Gastroesophageal sphincter (tissue), 4 donors: Measurements from ENCODE around the gene GALC. TPM values are rescaled to one million over a fixed set of nuclear protein-coding genes. Genes with fewer than 3 reads are reported as not detected.

Source experiments
- ATAC-seq: fragments of 150-250 bp; one replicate; pipeline ENCODE4 v1.9.1; 2016; ENCODE audit warnings: mild to moderate bottlenecking, moderate library complexity
- H3K27ac ChIP-seq, 4 donors: fragments of 200-600 bp; sonication (generic) in 3 of 4; 1 replicate in 3 of 4; 2 replicates in 1 of 4; pipeline ENCODE4 v1.5.1; 2016 to 2019
- H3K27me3 ChIP-seq: fragments of 200-600 bp; sonication (generic); one replicate; pipeline ENCODE4 v1.5.1; 2019
- H3K36me3 ChIP-seq, 2 donors: fragments of 200-600 bp; sonication (generic); one replicate each; pipeline ENCODE4 v1.5.1; 2019; ENCODE audit warnings: control low read depth in 1 of 2
- H3K4me1 ChIP-seq, 3 donors: fragments of 200-600 bp; sonication (generic); 1 replicate in 2 of 3; 2 replicates in 1 of 3; pipeline ENCODE4 v1.5.1; 2016 to 2019; ENCODE audit warnings: control low read depth in 2 of 3
- H3K4me3 ChIP-seq, 2 donors: fragments of 200-600 bp; sonication (generic); one replicate each; pipeline ENCODE4 v1.5.1; 2019; ENCODE audit warnings: mild to moderate bottlenecking in 1 of 2, moderate library complexity in 1 of 2
- H3K9me3 ChIP-seq, 3 donors: fragments of 200-600 bp; sonication (generic); one replicate each; pipeline ENCODE4 v1.5.1; 2017 to 2019; ENCODE audit warnings: control low read depth in 2 of 3
- EP300 ChIP-seq: sonication (generic); formaldehyde crosslinking; IDR thresholded peaks from one replicate; pipeline ENCODE4 v1.6.1; 2017; ENCODE audit warnings: antibody characterized with exemption, mild to moderate bottlenecking
- POLR2A ChIP-seq, 2 donors: fragments of 450-650 bp; IDR thresholded peaks; one replicate each; pipeline ENCODE4 v1.6.1; 2017; ENCODE audit warnings: antibody characterized with exemption in 2 of 2, mild to moderate bottlenecking in 2 of 2, moderate library complexity in 1 of 2
- POLR2AphosphoS5 ChIP-seq: sonication (generic); formaldehyde crosslinking; IDR thresholded peaks from one replicate; pipeline ENCODE4 v1.6.1; 2017; ENCODE audit warnings: antibody characterized with exemption
- WGBS, 2 donors: methylation state at CpG; one replicate each; pipeline ENCODE4 v1.1.5; 2018; ENCODE audit warnings: low coverage in 1 of 2; 5-methylcytosine and 5-hydroxymethylcytosine counted together
- total RNA-seq, 4 donors: library from RNA; depleted of rRNA; stranded (reverse); fragments of >200 nt; gene quantifications; one replicate each; pipeline ENCODE4 v1.1.0, GENCODE V29; 2016
- TF ChIP-seq, protein P1 (sequence below), 4 experiments: fragments of 200-600 bp in 2 of 4; fragments of 450-650 bp in 2 of 4; sonication (generic) in 1 of 4; IDR thresholded peaks; one replicate each; pipeline ENCODE4 v1.5.1; 2017 to 2019; ENCODE audit warnings: antibody characterized with exemption in 4 of 4, mild to moderate bottlenecking in 2 of 4, moderate library complexity in 2 of 4

GALC gene
- total RNA-seq, 4 donors from 2014 or later: 13.7 to 19.9 (median 16.6) TPM

DNA sequence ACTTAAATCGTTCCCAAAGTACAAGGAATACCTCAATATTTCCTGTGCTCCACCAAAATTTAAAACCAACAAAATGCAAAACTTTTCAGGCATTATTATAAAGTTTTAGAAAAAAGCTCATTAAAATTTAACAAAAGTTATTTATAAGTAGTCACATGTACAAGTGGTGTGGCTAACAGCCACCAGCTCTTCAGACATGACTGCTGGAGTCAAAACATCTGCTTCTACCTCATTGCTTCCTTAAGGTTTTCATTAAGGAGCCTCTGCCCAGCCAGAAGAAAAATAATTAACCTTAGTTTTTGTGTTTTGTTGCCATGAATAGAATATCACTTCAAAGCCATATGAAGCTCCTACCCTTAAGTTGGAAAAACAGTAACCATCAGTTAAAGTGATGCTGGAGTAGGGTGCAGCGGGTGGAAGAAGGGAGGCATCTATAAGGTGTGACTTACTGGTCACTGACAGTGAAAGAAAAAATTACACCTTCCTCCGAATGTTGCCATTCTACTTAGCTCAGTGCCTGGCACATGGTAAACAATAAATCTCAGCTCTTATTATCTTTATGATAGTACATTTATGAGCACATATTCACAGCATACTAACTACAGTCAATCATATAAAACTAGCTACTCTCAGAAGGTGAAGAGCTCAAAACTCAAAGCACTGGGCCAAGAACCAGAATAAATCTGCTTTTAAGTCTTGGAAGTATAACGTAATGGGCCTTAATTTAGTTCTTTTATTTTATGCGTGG lies 57.7 kb downstream of the GALC start:
- Histone ChIP-seq H3K9me3 (no peaks in the 10 kb centered on the region), H3K36me3 (peaks cover 0 to 58% of the 10 kb centered on the region in 2 donors), H3K27me3 (no peaks in the 10 kb centered on the region), H3K4me3 (no peak overlapping the region), H3K27ac (no peak overlapping the region), H3K4me1 (no peaks in the 10 kb centered on the region)
- 36 to 50% methylated on average over 4 to 5 of the region's 5 CpGs for WGBS, 2 donors
- TF ChIP-seq POLR2AphosphoS5: no peak
- no peak for TF ChIP-seq EP300
- no peak for TF ChIP-seq POLR2A (IDR thresholded peaks at IDR 0.05)
- no peak for ATAC-seq

DNA sequence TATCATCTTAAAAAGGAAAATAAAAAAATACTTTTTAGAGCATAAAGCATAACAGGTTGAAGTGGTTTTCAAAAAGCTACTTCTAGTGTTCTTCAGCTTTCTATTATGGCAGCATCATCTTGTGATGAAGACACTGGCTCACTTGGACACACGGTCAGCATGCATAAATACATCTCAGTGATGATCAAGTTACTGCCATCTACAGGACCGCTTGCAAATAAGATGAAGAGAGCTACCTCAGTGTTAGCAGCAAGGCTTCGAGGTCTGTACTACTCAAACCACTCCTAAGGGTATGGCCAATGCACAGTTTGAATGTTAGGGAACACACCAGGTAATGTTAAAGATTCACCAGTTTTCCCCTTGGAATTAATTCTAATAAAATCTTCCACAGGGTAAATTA lies 58.8 kb downstream of the GALC start:
- ATAC-seq: no peak
- Histone ChIP-seq H3K4me3 (no peak overlapping the region), H3K36me3 (peaks cover 0 to 48% of the 10 kb centered on the region in 2 donors), H3K27ac (no peak overlapping the region), H3K9me3 (no peaks in the 10 kb centered on the region), H3K4me1 (no peaks in the 10 kb centered on the region), H3K27me3 (no peaks in the 10 kb centered on the region)
- TF ChIP-seq, protein P1, sequence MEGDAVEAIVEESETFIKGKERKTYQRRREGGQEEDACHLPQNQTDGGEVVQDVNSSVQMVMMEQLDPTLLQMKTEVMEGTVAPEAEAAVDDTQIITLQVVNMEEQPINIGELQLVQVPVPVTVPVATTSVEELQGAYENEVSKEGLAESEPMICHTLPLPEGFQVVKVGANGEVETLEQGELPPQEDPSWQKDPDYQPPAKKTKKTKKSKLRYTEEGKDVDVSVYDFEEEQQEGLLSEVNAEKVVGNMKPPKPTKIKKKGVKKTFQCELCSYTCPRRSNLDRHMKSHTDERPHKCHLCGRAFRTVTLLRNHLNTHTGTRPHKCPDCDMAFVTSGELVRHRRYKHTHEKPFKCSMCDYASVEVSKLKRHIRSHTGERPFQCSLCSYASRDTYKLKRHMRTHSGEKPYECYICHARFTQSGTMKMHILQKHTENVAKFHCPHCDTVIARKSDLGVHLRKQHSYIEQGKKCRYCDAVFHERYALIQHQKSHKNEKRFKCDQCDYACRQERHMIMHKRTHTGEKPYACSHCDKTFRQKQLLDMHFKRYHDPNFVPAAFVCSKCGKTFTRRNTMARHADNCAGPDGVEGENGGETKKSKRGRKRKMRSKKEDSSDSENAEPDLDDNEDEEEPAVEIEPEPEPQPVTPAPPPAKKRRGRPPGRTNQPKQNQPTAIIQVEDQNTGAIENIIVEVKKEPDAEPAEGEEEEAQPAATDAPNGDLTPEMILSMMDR (IDR thresholded peaks at IDR 0.05): no peak
- TF ChIP-seq POLR2AphosphoS5 (no peak), EP300 (no peak), POLR2A (IDR thresholded peaks at IDR 0.05) (no peak)
- 73 to 77% methylated on average over 3 of the region's 3 CpGs for WGBS, 2 donors

DNA sequence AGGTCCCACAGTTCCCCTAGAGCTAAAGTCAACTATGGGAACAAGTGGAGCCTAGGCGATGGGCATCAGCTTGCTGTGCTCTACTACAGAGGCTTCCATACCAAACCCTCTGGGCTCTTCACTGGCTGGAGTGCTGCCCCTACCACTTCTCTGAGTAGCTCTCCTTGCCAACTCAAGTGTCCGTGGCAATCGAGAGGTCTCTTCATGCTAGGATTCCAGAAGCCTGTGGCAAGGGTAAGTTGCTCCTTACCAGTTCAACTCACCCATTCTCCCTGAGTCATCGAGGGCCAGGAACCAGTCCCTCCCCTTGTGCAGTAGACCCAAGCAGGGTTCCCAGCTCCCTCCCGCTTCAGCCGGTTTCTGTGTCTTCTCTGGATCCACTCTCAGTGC lies 76.1 kb downstream of the GALC start:
- WGBS, 2 donors: 94 to 96% methylated on average over 5 of the region's 6 CpGs
- TF ChIP-seq POLR2AphosphoS5 (no peak), POLR2A (IDR thresholded peaks at IDR 0.05) (no peak), EP300 (no peak)
- TF ChIP-seq, protein P1 (IDR thresholded peaks at IDR 0.05): no peak

DNA sequence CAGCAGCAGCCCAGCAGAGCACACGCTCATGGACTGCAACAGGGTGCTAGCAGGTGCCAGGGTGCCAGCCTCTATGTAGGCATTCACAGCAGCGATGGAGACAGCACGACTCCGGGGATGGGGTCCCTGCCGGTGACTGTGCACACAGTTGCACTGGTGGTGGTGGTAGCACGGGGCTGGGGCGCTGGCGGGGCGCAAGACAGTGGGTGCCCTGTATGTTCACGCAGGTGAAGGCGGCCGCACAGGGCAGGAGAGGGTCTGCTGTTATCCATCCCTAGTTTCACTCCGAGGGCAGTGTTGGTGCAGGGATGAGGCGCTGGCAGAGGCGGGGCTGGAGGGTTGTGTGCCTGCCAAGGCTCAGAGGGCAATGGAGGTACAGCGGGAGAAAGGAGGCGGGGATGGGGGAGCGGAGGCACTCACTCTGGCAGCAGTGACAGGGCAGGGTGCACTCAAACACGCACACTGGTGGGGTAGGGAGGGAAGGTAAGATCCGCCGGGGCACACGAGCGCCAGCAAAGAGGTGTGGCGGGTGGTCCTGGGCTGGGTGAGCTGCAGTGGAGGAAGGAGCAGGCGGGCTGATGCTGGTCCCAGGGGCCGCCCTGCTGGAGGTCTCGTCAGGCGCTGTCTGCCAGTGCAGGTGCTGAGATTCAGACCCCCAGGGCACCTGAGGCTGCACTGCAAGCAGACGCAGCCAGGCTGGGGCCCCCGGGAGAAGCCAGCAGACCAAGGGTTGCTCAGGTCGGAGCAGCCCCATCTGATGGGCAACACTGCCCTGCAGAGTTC lies 76.7 kb downstream of the GALC start:
- Histone ChIP-seq H3K27ac (no peak overlapping the region), H3K9me3 (peaks cover 0 to 14% (median 0%) of the 10 kb centered on the region in 3 donors), H3K4me3 (no peak overlapping the region), H3K4me1 (no peaks in the 10 kb centered on the region), H3K36me3 (no peaks in the 10 kb centered on the region), H3K27me3 (peaks cover 11% of the 10 kb centered on the region)
- ATAC-seq: no peak
- 80 to 87% methylated on average over 7 to 9 of the region's 31 CpGs for WGBS, 2 donors
- TF ChIP-seq POLR2AphosphoS5: no peak
- TF ChIP-seq EP300: no peak
- TF ChIP-seq, protein P1 (IDR thresholded peaks at IDR 0.05): no peak
- TF ChIP-seq POLR2A (IDR thresholded peaks at IDR 0.05): no peak

More for the DNA sequence above, 76.1 kb downstream of the GALC start:
- no peak for ATAC-seq
- no peaks in the 10 kb centered on the region for H3K36me3 ChIP-seq
- no peak overlapping the region for H3K27ac ChIP-seq
- no peak overlapping the region for H3K4me3 ChIP-seq
- H3K4me1 ChIP-seq: no peaks in the 10 kb centered on the region
- peaks cover 11% of the 10 kb centered on the region for H3K27me3 ChIP-seq
- H3K9me3 ChIP-seq: peaks cover 0 to 14% (median 0%) of the 10 kb centered on the region in 3 donors

DNA sequence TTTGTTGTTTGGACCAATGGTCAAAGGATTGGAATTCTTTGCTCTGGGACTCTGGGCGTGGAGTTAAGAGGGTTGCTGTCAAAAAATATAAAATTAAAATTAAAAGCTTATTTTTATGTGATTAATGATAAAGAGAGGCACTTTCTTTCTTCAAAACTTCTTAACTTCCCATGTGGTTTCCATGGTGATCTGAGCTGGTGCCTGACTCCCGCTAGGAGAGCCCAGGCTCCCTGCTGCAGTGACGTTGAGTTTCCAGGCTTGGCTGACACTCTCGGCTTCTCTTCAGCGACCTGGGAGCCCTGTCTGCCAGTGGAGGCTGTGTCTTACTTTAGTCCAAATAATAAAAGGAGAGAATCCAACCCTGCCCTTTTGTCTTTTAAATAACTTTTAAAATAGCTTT lies 84.4 kb downstream of the GALC start:
- H3K27me3 ChIP-seq: no peaks in the 10 kb centered on the region
- WGBS, 2 donors: 9 to 11% methylated on average over 5 of the region's 5 CpGs
- H3K9me3 ChIP-seq: peaks cover 0 to 15% (median 0%) of the 10 kb centered on the region in 3 donors
- H3K36me3 ChIP-seq: no peaks in the 10 kb centered on the region
- TF ChIP-seq POLR2AphosphoS5 (no peak), EP300 (no peak), POLR2A (IDR thresholded peaks at IDR 0.05) (no peak)
- TF ChIP-seq, protein P1 (IDR thresholded peaks at IDR 0.05): no peak
- peaks cover 0 to 9% (median 0%) of the 10 kb centered on the region in 3 donors for H3K4me1 ChIP-seq
- no peak for ATAC-seq
- H3K4me3 ChIP-seq: no peak overlapping the region
- no peak overlapping the region for H3K27ac ChIP-seq
